Right lobe of liver (tissue), 6 donors: ENCODE data around the gene PANX3. TPM values are rescaled to one million over a fixed set of nuclear protein-coding genes. Genes with fewer than 3 reads are reported as not detected.

Experiments used
- ATAC-seq, 4 donors: fragments of 200-7000 bp; cut with Tn5 transposase; one replicate each; pipeline ENCODE4 v1.9.1; 2020; ENCODE audit warnings: mild to moderate bottlenecking in 4 of 4, moderate library complexity in 4 of 4
- DNase-seq, 3 donors: peaks; one replicate each; pipeline ENCODE4 v3.0.0-alpha.2; 2020
- H3K27ac ChIP-seq, 3 donors: fragments of 200-600 bp; one replicate each; pipeline ENCODE4 v1.8.0; 2022
- H3K27me3 ChIP-seq, 2 donors: fragments of 200-600 bp; one replicate each; pipeline ENCODE4 v1.8.0; 2022
- H3K36me3 ChIP-seq, 4 donors: fragments of 200-600 bp; sonication (generic) in 1 of 4; one replicate each; pipeline versions ENCODE4 v1.5.1 to v1.8.0; 2017 to 2022; ENCODE audit warnings: control low read depth in 1 of 4
- H3K4me1 ChIP-seq, 4 donors: fragments of 200-600 bp; sonication (generic) in 1 of 4; one replicate each; pipeline versions ENCODE4 v1.5.1 to v1.8.0; 2017 to 2022; ENCODE audit warnings: control low read depth in 1 of 4
- H3K4me3 ChIP-seq, 3 donors: fragments of 200-600 bp; one replicate each; pipeline ENCODE4 v1.8.0; 2022
- H3K9me3 ChIP-seq, 4 donors: fragments of 200-600 bp; sonication (generic) in 1 of 4; one replicate each; pipeline versions ENCODE4 v1.5.1 to v1.8.0; 2017 to 2022; ENCODE audit warnings: control low read depth in 1 of 4
- POLR2A ChIP-seq: fragments of 450-650 bp; IDR thresholded peaks from one replicate; pipeline ENCODE4 v1.6.1; 2017; ENCODE audit warnings: antibody characterized with exemption, mild to moderate bottlenecking
- WGBS: methylation state at CpG from one replicate; pipeline ENCODE4 v1.1.6; 2018; ENCODE audit warnings: low coverage, low lambda C conversion rate; ENCODE audit not compliant: insufficient coverage; ENCODE audit errors: missing lambda C conversion rate; 5-methylcytosine and 5-hydroxymethylcytosine counted together
- intact Hi-C, 2 donors: fragments of 100-400 bp; cut with DNase I; formaldehyde crosslinking; loops; one replicate each; pipeline versions ENCODE4 v1.11.2 to v1.14.1; 2022
- total RNA-seq, 6 experiments: library from RNA; depleted of rRNA in 2 of 6; stranded (reverse); fragments of >200 nt in 2 of 6; fragmentation: NEBNext Ultra II Directional in 3 of 6; extraction: Animal tissue kit (Norgen Biotek cat#: 25700) in 3 of 6; gene quantifications; one replicate each; pipeline versions ENCODE4 v1.1.0 to v1.2.4, GENCODE V29; 2016 to 2023
- TF ChIP-seq, protein P1 (sequence below), 4 donors: fragments of 200-600 bp in 3 of 4; fragments of 450-650 bp in 1 of 4; IDR thresholded peaks; one replicate each; pipeline versions ENCODE4 v1.5.1 to v1.8.0; 2016 to 2022; ENCODE audit warnings: antibody characterized with exemption in 4 of 4, mild to moderate bottlenecking in 2 of 4
- donor health status: DM: no; HTN: yes; CAD: no.
- donor health status: DM: no; HTN: no; CAD: no.
- donor health status: DM: no; HTN: no; CAD: no.
- donor health status: DM: no; HTN: yes; CAD: no.
- donor health status: DM: no; HTN: yes; CAD: no.

Gene PANX3
- total RNA-seq, 6 experiments from 2014 or later: not detected

DNA sequence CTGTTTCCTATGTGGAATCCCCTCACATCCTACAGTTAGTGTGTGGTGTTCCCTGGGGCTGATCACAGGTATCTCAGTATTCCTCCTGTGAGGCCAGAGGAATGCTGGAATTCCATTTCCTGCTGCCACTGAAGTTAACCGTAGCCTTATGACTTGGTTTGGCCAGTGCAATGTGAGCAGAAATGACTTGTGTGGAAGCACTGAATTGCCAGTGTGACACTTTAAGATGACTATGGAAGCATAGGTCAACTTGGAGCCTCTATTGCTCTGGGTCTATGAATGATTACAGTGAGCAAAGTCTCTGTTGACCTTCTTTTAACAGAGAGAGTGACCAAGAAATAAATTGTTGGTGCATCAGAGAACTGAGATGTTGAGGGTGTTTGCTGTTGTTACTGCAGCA is 28.0 kb downstream of the PANX3 start:
- ATAC-seq (no peak), DNase-seq (no peak)
- intact Hi-C loops: no loop called here
- Histone ChIP-seq H3K27me3 (no peaks in the 10 kb centered on the region), H3K27ac (no peak overlapping the region), H3K4me3 (no peak overlapping the region), H3K36me3 (peaks cover 0 to 36% (median 9%) of the 10 kb centered on the region in 4 donors), H3K4me1 (no peaks in the 10 kb centered on the region), H3K9me3 (no peaks in the 10 kb centered on the region)
- 75% methylated on average over 1 of the region's 1 CpG for WGBS
- TF ChIP-seq, protein P1, sequence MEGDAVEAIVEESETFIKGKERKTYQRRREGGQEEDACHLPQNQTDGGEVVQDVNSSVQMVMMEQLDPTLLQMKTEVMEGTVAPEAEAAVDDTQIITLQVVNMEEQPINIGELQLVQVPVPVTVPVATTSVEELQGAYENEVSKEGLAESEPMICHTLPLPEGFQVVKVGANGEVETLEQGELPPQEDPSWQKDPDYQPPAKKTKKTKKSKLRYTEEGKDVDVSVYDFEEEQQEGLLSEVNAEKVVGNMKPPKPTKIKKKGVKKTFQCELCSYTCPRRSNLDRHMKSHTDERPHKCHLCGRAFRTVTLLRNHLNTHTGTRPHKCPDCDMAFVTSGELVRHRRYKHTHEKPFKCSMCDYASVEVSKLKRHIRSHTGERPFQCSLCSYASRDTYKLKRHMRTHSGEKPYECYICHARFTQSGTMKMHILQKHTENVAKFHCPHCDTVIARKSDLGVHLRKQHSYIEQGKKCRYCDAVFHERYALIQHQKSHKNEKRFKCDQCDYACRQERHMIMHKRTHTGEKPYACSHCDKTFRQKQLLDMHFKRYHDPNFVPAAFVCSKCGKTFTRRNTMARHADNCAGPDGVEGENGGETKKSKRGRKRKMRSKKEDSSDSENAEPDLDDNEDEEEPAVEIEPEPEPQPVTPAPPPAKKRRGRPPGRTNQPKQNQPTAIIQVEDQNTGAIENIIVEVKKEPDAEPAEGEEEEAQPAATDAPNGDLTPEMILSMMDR (IDR thresholded peaks at IDR 0.05): no peak
- no peak for TF ChIP-seq POLR2A

DNA sequence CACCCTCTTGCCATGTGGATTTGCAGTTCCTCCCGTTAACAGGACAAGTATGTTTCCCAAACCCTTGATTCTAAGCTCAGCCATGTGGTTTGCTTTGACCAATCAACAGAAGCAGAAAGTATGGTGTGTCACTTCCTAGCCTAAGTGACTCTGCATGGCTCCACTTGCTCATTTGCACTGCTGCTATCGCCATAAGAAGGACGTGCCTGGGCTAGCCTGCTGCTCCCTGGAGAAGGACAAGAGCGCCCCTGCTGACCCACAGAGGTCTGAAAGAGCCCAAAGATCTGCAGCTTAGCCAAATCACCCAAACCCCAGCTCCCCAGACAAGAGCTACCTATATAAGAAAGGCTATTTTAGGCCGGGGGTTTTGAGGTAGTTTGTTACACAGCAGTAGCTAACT is 29.4 kb downstream of the PANX3 start:
- 87% methylated on average over 4 of the region's 5 CpGs for WGBS
- Histone ChIP-seq H3K27ac (no peak overlapping the region), H3K36me3 (peaks cover 0 to 26% (median 7%) of the 10 kb centered on the region in 4 donors), H3K9me3 (no peaks in the 10 kb centered on the region), H3K4me1 (peaks cover 0 to 4% (median 0%) of the 10 kb centered on the region in 4 donors), H3K27me3 (no peaks in the 10 kb centered on the region), H3K4me3 (no peak overlapping the region)
- intact Hi-C loops: loop anchor here in 1 of 2 donors (10.0 kb wide), 1 partner anchor 224 kb away; the partner anchor contains the start of gene ROBO3
- no peak for DNase-seq
- ATAC-seq: no peak
- no peak for TF ChIP-seq POLR2A
- TF ChIP-seq, protein P1 (IDR thresholded peaks at IDR 0.05): no peak

DNA sequence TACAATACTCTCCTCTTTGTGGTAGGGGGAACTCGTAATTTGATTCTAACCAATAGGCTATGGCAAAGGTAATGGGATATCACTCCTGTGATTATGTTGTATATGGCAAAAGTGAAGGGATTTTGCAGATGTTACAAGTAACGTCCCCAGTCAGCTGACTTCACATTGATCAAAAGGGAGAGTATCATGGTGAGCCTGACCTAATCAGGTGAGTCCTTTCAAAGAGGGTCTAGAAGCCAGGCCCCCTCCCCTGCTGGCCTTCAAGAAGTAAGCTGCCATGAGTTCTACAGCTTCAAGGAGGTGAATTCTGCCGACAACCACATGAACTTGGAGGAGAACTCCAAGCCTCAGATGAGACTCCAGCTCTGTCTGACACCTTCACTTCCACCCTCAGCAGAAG is 31.4 kb downstream of the PANX3 start:
- intact Hi-C loops: loop anchor here in 1 of 2 donors (10.0 kb wide), 1 partner anchor 222 kb away; the partner anchor contains the start of gene ROBO3
- ATAC-seq (no peak), DNase-seq (no peak)
- Histone ChIP-seq H3K4me1 (peaks cover 0 to 4% (median 0%) of the 10 kb centered on the region in 4 donors), H3K36me3 (peaks cover 0 to 8% (median 3%) of the 10 kb centered on the region in 4 donors), H3K4me3 (no peak overlapping the region), H3K27ac (no peak overlapping the region), H3K27me3 (no peaks in the 10 kb centered on the region), H3K9me3 (no peaks in the 10 kb centered on the region)
- no peak for TF ChIP-seq POLR2A
- TF ChIP-seq, protein P1 (IDR thresholded peaks at IDR 0.05): no peak
- WGBS: 83% methylated on average over 2 of the region's 3 CpGs

DNA sequence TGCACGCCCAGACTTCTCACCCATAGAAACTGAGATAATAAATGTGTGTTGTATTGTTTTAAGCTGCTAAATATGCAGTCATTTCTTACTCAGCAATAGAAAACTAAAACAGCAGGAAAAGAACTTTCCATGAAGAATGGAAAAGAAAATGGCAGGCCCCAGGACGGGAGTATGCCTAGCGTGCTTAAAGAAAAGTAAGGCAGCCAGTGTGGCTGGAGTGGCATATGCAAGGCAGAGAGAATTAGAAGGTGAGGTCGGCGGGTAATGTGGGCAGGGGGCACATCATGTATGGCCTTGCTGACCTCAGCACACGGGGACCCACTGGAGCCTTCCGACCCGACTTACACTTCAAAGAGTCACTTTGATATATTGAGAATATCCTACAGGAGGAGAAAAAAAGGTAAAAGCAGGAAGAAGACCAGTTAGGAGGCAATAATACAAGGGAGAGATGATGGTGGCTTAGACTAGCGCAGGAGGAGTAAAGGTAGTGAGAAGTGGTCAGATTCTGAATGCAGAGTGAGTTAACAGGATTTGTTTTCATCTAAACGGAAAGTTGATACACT is 31.9 kb downstream of the PANX3 start:
- no peak for DNase-seq
- TF ChIP-seq, protein P1 (IDR thresholded peaks at IDR 0.05): no peak
- no peak for TF ChIP-seq POLR2A
- Histone ChIP-seq H3K27me3 (no peaks in the 10 kb centered on the region), H3K36me3 (peaks cover 0 to 4% (median under 1%) of the 10 kb centered on the region in 4 donors), H3K4me1 (peaks cover 0 to 4% (median 0%) of the 10 kb centered on the region in 4 donors), H3K27ac (no peak overlapping the region), H3K4me3 (no peak overlapping the region), H3K9me3 (no peaks in the 10 kb centered on the region)
- intact Hi-C loops: loop anchor here in 1 of 2 donors (10.0 kb wide), 1 partner anchor 222 kb away; the partner anchor contains the start of gene ROBO3
- WGBS: 77% methylated on average over 6 of the region's 10 CpGs
- no peak for ATAC-seq
